ENCODE data around the gene OARD1. TPM values are rescaled to one million over a fixed set of nuclear protein-coding genes. Genes with fewer than 3 reads are reported as not detected.
A peak's percentile ranks its signal among the peaks of the same experiment; 100 is the strongest.

The OARD1 gene
- total RNA-seq, 3 donors from 2014 or later, result 23.0 to 37.4 (median 23.7) TPM

GRCh38 chr6:41073968-41074691 lies 2.0 kb upstream of the OARD1 start:
- TF ChIP-seq CTCF (IDR thresholded peaks at IDR 0.05), result no peak
- Histone ChIP-seq H3K4me1 (ENCODE audit: low read depth) (peaks cover 37% of the 10 kb centered on the region), H3K9me3 (no peaks in the 10 kb centered on the region), H3K4me3 (peak overlapping the region; percentile 91), H3K36me3 (ENCODE audit: low read depth) (peaks cover 7% of the 10 kb centered on the region)
- intact Hi-C loops (cut with DNase I, micrococcal nuclease), result no loop called here
- ATAC-seq (no peak), DNase-seq (no peak)

- Histone ChIP-seq H3K4me1 (ENCODE audit: low read depth) (peaks cover 37% of the 10 kb centered on the region), H3K4me3 (peak overlapping the region; percentile 91)
- ATAC-seq, result peak; percentile 53
These were observed 1.2 kb upstream of the OARD1 start for GRCh38 chr6:41073203-41073967.

DNA sequence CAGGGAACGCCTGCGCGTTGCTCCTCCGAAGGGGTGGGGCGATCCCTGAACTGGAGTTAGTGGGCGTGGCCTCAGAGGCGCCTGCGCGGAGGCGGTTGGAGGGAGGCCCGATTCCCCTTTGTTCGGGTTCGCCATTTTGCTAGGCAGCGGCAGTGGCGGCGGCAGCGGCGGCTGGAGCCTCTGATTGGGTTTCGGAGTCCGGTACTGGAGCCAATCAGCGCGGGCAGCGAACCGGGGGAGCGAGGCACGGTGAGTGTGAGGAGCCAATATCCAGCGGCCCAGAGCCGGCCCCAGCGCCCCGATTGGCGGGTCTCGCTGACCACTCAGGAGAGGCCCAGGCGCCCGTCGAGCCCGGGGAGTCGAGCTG lies 663 bp upstream of the OARD1 start, which contains the start of gene NFYA:
NFYA (plus strand) TSS at position 139 of the 367 bp plus-strand sequence. CDS start 6,116 bp downstream, outside the sequence.
- Histone ChIP-seq H3K9me3 (no peaks in the 10 kb centered on the region), H3K4me1 (ENCODE audit: low read depth) (peaks cover 37% of the 10 kb centered on the region), H3K36me3 (ENCODE audit: low read depth) (peaks cover 7% of the 10 kb centered on the region), H3K4me3 (peak within 1 kb of the TSS; percentile 91)
- TF ChIP-seq CTCF (IDR thresholded peaks at IDR 0.05), result peak; percentile 30
- ATAC-seq, result peak; percentile 84
- DNase-seq, result peak in 2 of 3 donors; percentile 99 to 100
- intact Hi-C loops (cut with DNase I, micrococcal nuclease), result no loop called here

More at GRCh38 chr6:41073203-41073967, 1.2 kb upstream of the OARD1 start:
- peak; percentile 91 to 93 (median 91) for DNase-seq
- H3K36me3 ChIP-seq (ENCODE audit: low read depth), result peaks cover 7% of the 10 kb centered on the region
- intact Hi-C loops (cut with DNase I, micrococcal nuclease), result no loop called here
- no peak for TF ChIP-seq CTCF (IDR thresholded peaks at IDR 0.05)
- no peaks in the 10 kb centered on the region for H3K9me3 ChIP-seq

DNA sequence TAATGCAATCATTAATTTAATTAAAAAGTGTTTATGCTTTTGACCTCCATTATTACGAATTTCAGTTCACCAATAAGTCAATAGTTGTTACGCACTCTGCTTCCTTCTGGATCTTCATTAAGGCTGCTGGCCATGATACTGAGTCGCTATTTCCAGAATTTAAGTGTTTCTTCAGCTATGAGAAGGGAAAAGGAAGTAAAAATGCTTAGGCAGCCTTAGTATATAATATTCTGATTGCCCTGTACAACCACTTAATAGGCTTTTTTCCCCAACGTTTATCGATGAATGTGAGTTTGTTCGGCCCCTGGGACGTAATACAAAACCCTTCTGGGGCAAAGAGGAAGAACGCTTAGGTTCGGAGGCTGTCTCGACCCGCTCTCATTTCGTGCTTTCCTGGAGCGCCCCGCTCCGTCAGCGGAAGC lies 644 bp downstream of the OARD1 start:
- Histone ChIP-seq H3K36me3 (ENCODE audit: low read depth) (peaks cover 7% of the 10 kb centered on the region), H3K4me3 (peak overlapping the region; percentile 91), H3K9me3 (no peaks in the 10 kb centered on the region), H3K4me1 (ENCODE audit: low read depth) (peaks cover 27% of the 10 kb centered on the region)
- no peak for TF ChIP-seq CTCF (IDR thresholded peaks at IDR 0.05)
- ATAC-seq, result no peak
- intact Hi-C loops (cut with DNase I, micrococcal nuclease), result no loop called here
- DNase-seq, result peak in 2 of 3 donors; percentile 85 to 90

- intact Hi-C loops (cut with DNase I, micrococcal nuclease), result loop anchor here in 1 of 2 donors (5.0 kb wide), 1 partner anchor 60 kb away; no protein-coding TSS in a partner anchor
- Histone ChIP-seq H3K9me3 (no peaks in the 10 kb centered on the region), H3K4me3 (no peak overlapping the region), H3K4me1 (ENCODE audit: low read depth) (peaks cover 27% of the 10 kb centered on the region), H3K36me3 (ENCODE audit: low read depth) (no peaks in the 10 kb centered on the region)
- DNase-seq (peak in 2 of 3 donors; percentile 69 to 90), ATAC-seq (peak; percentile 47)
- TF ChIP-seq CTCF (IDR thresholded peaks at IDR 0.05), result peak; percentile 73
These were observed 5.3 kb downstream of the OARD1 start for GRCh38 chr6:41066867-41067304.
